Measurements from ENCODE around the gene GZMB. TPM values are rescaled to one million over a fixed set of nuclear protein-coding genes. Genes with fewer than 3 reads are reported as not detected.

Gene GZMB
- total RNA-seq, 1 donor from 2014 or later, result 6,140 TPM

GRCh38 chr14:24629521-24629920 lies 4.5 kb downstream of the GZMB start:
- no peaks in the 10 kb centered on the region for H3K27me3 Mint-ChIP-seq (ENCODE audit: insufficient read depth)
- H3K9me3 Mint-ChIP-seq, result no peaks in the 10 kb centered on the region
- H3K4me3 Mint-ChIP-seq, result peak overlapping the region; percentile 94
- DNase-seq (ENCODE audit: low spot score), result no peak
- H3K27ac Mint-ChIP-seq, result peak overlapping the region; percentile 97
- intact Hi-C loops (cut with micrococcal nuclease), result no loop called here
- H3K4me1 Mint-ChIP-seq (ENCODE audit: low read depth), result peaks cover 72% of the 10 kb centered on the region
- peaks cover 70% of the 10 kb centered on the region for H3K36me3 Mint-ChIP-seq (ENCODE audit: low read depth)

- DNase-seq (ENCODE audit: low spot score), result no peak
- Mint-ChIP-seq H3K27ac (peak overlapping the region; percentile 27), H3K36me3 (ENCODE audit: low read depth) (peaks cover 7% of the 10 kb centered on the region), H3K27me3 (ENCODE audit: insufficient read depth) (peaks cover 2% of the 10 kb centered on the region), H3K9me3 (peaks cover 10% of the 10 kb centered on the region), H3K4me1 (ENCODE audit: low read depth) (peaks cover 50% of the 10 kb centered on the region), H3K4me3 (peak overlapping the region; percentile 35)
- intact Hi-C loops (cut with micrococcal nuclease), result no loop called here
Observed at GRCh38 chr14:24613747-24614146, 20.2 kb downstream of the GZMB start.

GRCh38 chr14:24613241-24613640 lies 20.7 kb downstream of the GZMB start:
- H3K4me1 Mint-ChIP-seq (ENCODE audit: low read depth), result peaks cover 55% of the 10 kb centered on the region
- peak overlapping the region; percentile 27 for H3K27ac Mint-ChIP-seq
- peaks cover 6% of the 10 kb centered on the region for H3K9me3 Mint-ChIP-seq
- H3K36me3 Mint-ChIP-seq (ENCODE audit: low read depth), result peaks cover 5% of the 10 kb centered on the region
- no peak for DNase-seq (ENCODE audit: low spot score)
- H3K27me3 Mint-ChIP-seq (ENCODE audit: insufficient read depth), result no peaks in the 10 kb centered on the region
- intact Hi-C loops (cut with micrococcal nuclease), result no loop called here
- H3K4me3 Mint-ChIP-seq, result peak overlapping the region; percentile 35

GRCh38 chr14:24612196-24612595 lies 21.8 kb downstream of the GZMB start:
- Mint-ChIP-seq H3K36me3 (ENCODE audit: low read depth) (peaks cover 5% of the 10 kb centered on the region), H3K4me1 (ENCODE audit: low read depth) (peaks cover 66% of the 10 kb centered on the region), H3K9me3 (peaks cover 6% of the 10 kb centered on the region), H3K27me3 (ENCODE audit: insufficient read depth) (no peaks in the 10 kb centered on the region), H3K27ac (no peak overlapping the region), H3K4me3 (no peak overlapping the region)
- intact Hi-C loops (cut with micrococcal nuclease), result no loop called here
- DNase-seq (ENCODE audit: low spot score), result no peak

GRCh38 chr14:24609655-24610344 lies 24.2 kb downstream of the GZMB start, which contains the start of gene GZMH:
Gene GZMH, minus strand, starts transcription at chr14:24609685. Its CDS starts 72 bp downstream, at chr14:24609613.
- H3K4me3 Mint-ChIP-seq, result peak within 1 kb of the TSS; percentile 65
- no peak for DNase-seq (ENCODE audit: low spot score)

GRCh38 chr14:24607635-24608514 lies 26.1 kb downstream of the GZMB start:
- peaks cover 72% of the 10 kb centered on the region for H3K4me1 Mint-ChIP-seq (ENCODE audit: low read depth)
- peaks cover 1% of the 10 kb centered on the region for H3K27me3 Mint-ChIP-seq (ENCODE audit: insufficient read depth)
- no peak for DNase-seq (ENCODE audit: low spot score)
- peak overlapping the region; percentile 93 for H3K27ac Mint-ChIP-seq
- peaks cover 3% of the 10 kb centered on the region for H3K9me3 Mint-ChIP-seq
- intact Hi-C loops (cut with micrococcal nuclease), result loop anchor here (5.0 to 10.0 kb wide), 2 partner anchors 126 to 197 kb away; no protein-coding TSS in a partner anchor
- peak overlapping the region; percentile 78 for H3K4me3 Mint-ChIP-seq
- H3K36me3 Mint-ChIP-seq (ENCODE audit: low read depth), result peaks cover 8% of the 10 kb centered on the region

More at GRCh38 chr14:24609655-24610344, 24.2 kb downstream of the GZMB start, which contains the start of gene GZMH:
- intact Hi-C loops (cut with micrococcal nuclease), result loop anchor here (1.0 to 10.0 kb wide), 4 partner anchors 21 to 195 kb away; no protein-coding TSS in a partner anchor
- H3K4me1 Mint-ChIP-seq (ENCODE audit: low read depth), result peaks cover 85% of the 10 kb centered on the region
- peak within 1 kb of the TSS; percentile 87 for H3K27ac Mint-ChIP-seq
- no peaks in the 10 kb centered on the region for H3K27me3 Mint-ChIP-seq (ENCODE audit: insufficient read depth)
- H3K9me3 Mint-ChIP-seq, result peaks cover 3% of the 10 kb centered on the region
- peaks cover 8% of the 10 kb centered on the region for H3K36me3 Mint-ChIP-seq (ENCODE audit: low read depth)

- H3K27me3 Mint-ChIP-seq (ENCODE audit: insufficient read depth), result peaks cover 1% of the 10 kb centered on the region
Observed at GRCh38 chr14:24607081-24607480, 26.9 kb downstream of the GZMB start.

GRCh38 chr14:24606297-24606696 lies 27.7 kb downstream of the GZMB start:
- intact Hi-C loops (cut with micrococcal nuclease), result loop anchor here (5.0 to 10.0 kb wide), 2 partner anchors 124 to 199 kb away; no protein-coding TSS in a partner anchor
- peaks cover 57% of the 10 kb centered on the region for H3K4me1 Mint-ChIP-seq (ENCODE audit: low read depth)
- no peaks in the 10 kb centered on the region for H3K9me3 Mint-ChIP-seq
- peak overlapping the region; percentile 93 for H3K27ac Mint-ChIP-seq
- H3K4me3 Mint-ChIP-seq, result peak overlapping the region; percentile 82
- DNase-seq (ENCODE audit: low spot score), result no peak
- H3K36me3 Mint-ChIP-seq (ENCODE audit: low read depth), result peaks cover 7% of the 10 kb centered on the region
- peaks cover 1% of the 10 kb centered on the region for H3K27me3 Mint-ChIP-seq (ENCODE audit: insufficient read depth)

More at GRCh38 chr14:24607081-24607480, 26.9 kb downstream of the GZMB start:
- Mint-ChIP-seq H3K9me3 (no peaks in the 10 kb centered on the region), H3K27ac (peak overlapping the region; percentile 93), H3K4me1 (ENCODE audit: low read depth) (peaks cover 64% of the 10 kb centered on the region), H3K36me3 (ENCODE audit: low read depth) (peaks cover 7% of the 10 kb centered on the region), H3K4me3 (peak overlapping the region; percentile 78)
- intact Hi-C loops (cut with micrococcal nuclease), result loop anchor here (5.0 to 10.0 kb wide), 2 partner anchors 125 to 198 kb away; no protein-coding TSS in a partner anchor
- DNase-seq (ENCODE audit: low spot score), result no peak

- peak; percentile 60 for DNase-seq (ENCODE audit: low spot score)
- intact Hi-C loops (cut with micrococcal nuclease), result loop anchor here (1.0 to 10.0 kb wide), 7 partner anchors 29 to 199 kb away; partner anchors contain the start of gene GZMB
- peak overlapping the region; percentile 82 for H3K4me3 Mint-ChIP-seq
- H3K27me3 Mint-ChIP-seq (ENCODE audit: insufficient read depth), result peaks cover 1% of the 10 kb centered on the region
- H3K9me3 Mint-ChIP-seq, result no peaks in the 10 kb centered on the region
- peaks cover 54% of the 10 kb centered on the region for H3K4me1 Mint-ChIP-seq (ENCODE audit: low read depth)
- peaks cover 7% of the 10 kb centered on the region for H3K36me3 Mint-ChIP-seq (ENCODE audit: low read depth)
- peak overlapping the region; percentile 93 for H3K27ac Mint-ChIP-seq
Observed at GRCh38 chr14:24605435-24606190, 28.4 kb downstream of the GZMB start.

- Mint-ChIP-seq H3K4me3 (no peak overlapping the region), H3K4me1 (ENCODE audit: low read depth) (peaks cover 22% of the 10 kb centered on the region), H3K27ac (no peak overlapping the region), H3K9me3 (peaks cover 38% of the 10 kb centered on the region), H3K27me3 (ENCODE audit: insufficient read depth) (no peaks in the 10 kb centered on the region), H3K36me3 (ENCODE audit: low read depth) (peaks cover 8% of the 10 kb centered on the region)
- intact Hi-C loops (cut with micrococcal nuclease), result no loop called here
- DNase-seq (ENCODE audit: low spot score), result no peak
Observed at GRCh38 chr14:24597403-24597802, 36.6 kb downstream of the GZMB start.

GRCh38 chr14:24595073-24595808 lies 38.7 kb downstream of the GZMB start:
- Mint-ChIP-seq H3K4me3 (no peak overlapping the region), H3K9me3 (peaks cover 44% of the 10 kb centered on the region), H3K27me3 (ENCODE audit: insufficient read depth) (peaks cover 8% of the 10 kb centered on the region), H3K27ac (no peak overlapping the region), H3K4me1 (ENCODE audit: low read depth) (peaks cover 22% of the 10 kb centered on the region), H3K36me3 (ENCODE audit: low read depth) (peaks cover 8% of the 10 kb centered on the region)
- DNase-seq (ENCODE audit: low spot score), result no peak
- intact Hi-C loops (cut with micrococcal nuclease), result no loop called here
